K562 (cell line): ENCODE results near the gene CPTP. TPM values are rescaled to one million over a fixed set of nuclear protein-coding genes. Genes with fewer than 3 reads are reported as not detected.

Experiments used
- CUX1 ChIP-seq: fragments of 200-800 bp; sonication (Bioruptor generic); IDR thresholded peaks from 2 replicates; pipeline ENCODE4 v1.6.1; 2016; ENCODE audit warnings: missing genetic modification characterization, missing compliant biosample characterization
- GTF2E2 ChIP-seq: fragments of 200-800 bp; sonication (Bioruptor generic); IDR thresholded peaks from 2 replicates; pipeline ENCODE4 v1.6.1; 2016; ENCODE audit warnings: missing genetic modification characterization, missing compliant biosample characterization
- POLR2B ChIP-seq: fragments of 450-650 bp; IDR thresholded peaks from 2 replicates; pipeline ENCODE4 v1.6.1; 2018; ENCODE audit warnings: low read depth; ENCODE audit not compliant: partially characterized antibody
- PTTG1 ChIP-seq: fragments of 450-650 bp; IDR thresholded peaks from 2 replicates; pipeline ENCODE4 v1.6.1; 2016; ENCODE audit warnings: low read depth, mild to moderate bottlenecking, missing genetic modification characterization, missing compliant biosample characterization
- ZNF41 ChIP-seq: fragments of 250-450 bp; sonication (Bioruptor Pico); conservative IDR thresholded peaks from 2 replicates; pipeline ENCODE4 v1.4.0; 2020; ENCODE audit warnings: mild to moderate bottlenecking
- ZNF449 ChIP-seq: fragments of 250-450 bp; sonication (Bioruptor Pico); IDR thresholded peaks from 2 replicates; pipeline ENCODE4 v1.8.0; 2022; ENCODE audit warnings: moderate library complexity, mild to moderate bottlenecking, inconsistent platforms
- ZNF75A ChIP-seq: fragments of 450-650 bp; formaldehyde crosslinking; IDR thresholded peaks from 2 replicates; pipeline ENCODE4 v1.4.0; 2020; ENCODE audit warnings: mild to moderate bottlenecking
- polyA plus RNA-seq, 8 experiments: library from polyadenylated mRNA; depleted of rRNA in 4 of 8; stranded (reverse) in 5 of 8; unstranded in 3 of 8; fragments of >200 nt; fragmentation: Nextera tagmentation in 2 of 8; fragmentation: Illumina TruSeq in 1 of 8; extraction: Ambion mirVana in 2 of 8; extraction: Trizol in 1 of 8; gene quantifications; 2 replicates each; pipeline versions ENCODE4 v1.2.1 to v1.2.3, GENCODE V29; 2011 to 2014; ENCODE audit warnings: inconsistent platforms in 1 of 8, missing spikeins in 1 of 8
- total RNA-seq, 7 experiments: library from RNA; depleted of rRNA in 6 of 7; stranded (reverse); fragments of >200 nt in 6 of 7; fragmentation: Illumina TruSeq in 2 of 7; extraction: Trizol in 2 of 7; gene quantifications; 2 replicates each; pipeline versions ENCODE4 v1.2.1 to v1.2.3, GENCODE V29; 2011 to 2021; ENCODE audit warnings: low replicate concordance in 1 of 7
- TF ChIP-seq, protein P1 (sequence below): fragments of 250-450 bp; sonication (Bioruptor Pico); IDR thresholded peaks from 2 replicates; pipeline ENCODE4 v1.9.0; 2021; ENCODE audit warnings: mild to moderate bottlenecking
- TF ChIP-seq, protein P2 (sequence below), 2 experiments: fragments of 450-650 bp; IDR thresholded peaks; 2 replicates each; pipeline ENCODE4 v1.6.1; 2016
- TF ChIP-seq, protein P3 (sequence below): fragments of 450-650 bp; IDR thresholded peaks from 2 replicates; pipeline ENCODE4 v1.7.1; 2018; ENCODE audit warnings: mild to moderate bottlenecking, low read depth; ENCODE audit not compliant: partially characterized antibody

The CPTP gene
- total and polyA plus RNA-seq, 9 of the 15 experiments (the other 6 are each of a cell fraction or from before 2014, with no cell fraction given), result 0.11 to 25.8 (median 3.5) TPM

- TF ChIP-seq ZNF449 (CRISPR knock-in tag) (no peak), ZNF75A (CRISPR knock-in tag) (no peak), PTTG1 (tag) (no peak), GTF2E2 (peak; percentile 96), ZNF41 (CRISPR knock-in tag) (peak; percentile 69; the same call in 1 of the 2 replicates), CUX1 (CRISPR knock-in tag) (no peak), POLR2B (peak; percentile 7)
- TF ChIP-seq, protein P1, sequence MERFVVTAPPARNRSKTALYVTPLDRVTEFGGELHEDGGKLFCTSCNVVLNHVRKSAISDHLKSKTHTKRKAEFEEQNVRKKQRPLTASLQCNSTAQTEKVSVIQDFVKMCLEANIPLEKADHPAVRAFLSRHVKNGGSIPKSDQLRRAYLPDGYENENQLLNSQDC (CRISPR knock-in tag), result peak; percentile 87; the same call in 1 of the 2 replicates
- TF ChIP-seq, protein P2, sequence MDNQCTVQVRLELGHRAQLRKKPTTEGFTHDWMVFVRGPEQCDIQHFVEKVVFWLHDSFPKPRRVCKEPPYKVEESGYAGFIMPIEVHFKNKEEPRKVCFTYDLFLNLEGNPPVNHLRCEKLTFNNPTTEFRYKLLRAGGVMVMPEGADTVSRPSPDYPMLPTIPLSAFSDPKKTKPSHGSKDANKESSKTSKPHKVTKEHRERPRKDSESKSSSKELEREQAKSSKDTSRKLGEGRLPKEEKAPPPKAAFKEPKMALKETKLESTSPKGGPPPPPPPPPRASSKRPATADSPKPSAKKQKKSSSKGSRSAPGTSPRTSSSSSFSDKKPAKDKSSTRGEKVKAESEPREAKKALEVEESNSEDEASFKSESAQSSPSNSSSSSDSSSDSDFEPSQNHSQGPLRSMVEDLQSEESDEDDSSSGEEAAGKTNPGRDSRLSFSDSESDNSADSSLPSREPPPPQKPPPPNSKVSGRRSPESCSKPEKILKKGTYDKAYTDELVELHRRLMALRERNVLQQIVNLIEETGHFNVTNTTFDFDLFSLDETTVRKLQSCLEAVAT (IDR thresholded peaks at IDR 0.05), result peak in 1 of 2 experiments; percentile 51; a peak in 1 of 4 replicates
- TF ChIP-seq, protein P3, sequence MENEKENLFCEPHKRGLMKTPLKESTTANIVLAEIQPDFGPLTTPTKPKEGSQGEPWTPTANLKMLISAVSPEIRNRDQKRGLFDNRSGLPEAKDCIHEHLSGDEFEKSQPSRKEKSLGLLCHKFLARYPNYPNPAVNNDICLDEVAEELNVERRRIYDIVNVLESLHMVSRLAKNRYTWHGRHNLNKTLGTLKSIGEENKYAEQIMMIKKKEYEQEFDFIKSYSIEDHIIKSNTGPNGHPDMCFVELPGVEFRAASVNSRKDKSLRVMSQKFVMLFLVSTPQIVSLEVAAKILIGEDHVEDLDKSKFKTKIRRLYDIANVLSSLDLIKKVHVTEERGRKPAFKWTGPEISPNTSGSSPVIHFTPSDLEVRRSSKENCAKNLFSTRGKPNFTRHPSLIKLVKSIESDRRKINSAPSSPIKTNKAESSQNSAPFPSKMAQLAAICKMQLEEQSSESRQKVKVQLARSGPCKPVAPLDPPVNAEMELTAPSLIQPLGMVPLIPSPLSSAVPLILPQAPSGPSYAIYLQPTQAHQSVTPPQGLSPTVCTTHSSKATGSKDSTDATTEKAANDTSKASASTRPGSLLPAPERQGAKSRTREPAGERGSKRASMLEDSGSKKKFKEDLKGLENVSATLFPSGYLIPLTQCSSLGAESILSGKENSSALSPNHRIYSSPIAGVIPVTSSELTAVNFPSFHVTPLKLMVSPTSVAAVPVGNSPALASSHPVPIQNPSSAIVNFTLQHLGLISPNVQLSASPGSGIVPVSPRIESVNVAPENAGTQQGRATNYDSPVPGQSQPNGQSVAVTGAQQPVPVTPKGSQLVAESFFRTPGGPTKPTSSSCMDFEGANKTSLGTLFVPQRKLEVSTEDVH, result peak; percentile 99
These were observed 50.5 kb downstream of the CPTP start, which contains the start of gene AURKAIP1 (continued) for GRCh38 chr1:1374929-1375662.
